ENCODE measurements around the gene SAMD9L.
"Not testable (repeated sequence)": the region's sequence is repeated elsewhere in the genome, so short reads cannot be mapped to it uniquely, and the experiment has no call there.

The SAMD9L gene

DNA sequence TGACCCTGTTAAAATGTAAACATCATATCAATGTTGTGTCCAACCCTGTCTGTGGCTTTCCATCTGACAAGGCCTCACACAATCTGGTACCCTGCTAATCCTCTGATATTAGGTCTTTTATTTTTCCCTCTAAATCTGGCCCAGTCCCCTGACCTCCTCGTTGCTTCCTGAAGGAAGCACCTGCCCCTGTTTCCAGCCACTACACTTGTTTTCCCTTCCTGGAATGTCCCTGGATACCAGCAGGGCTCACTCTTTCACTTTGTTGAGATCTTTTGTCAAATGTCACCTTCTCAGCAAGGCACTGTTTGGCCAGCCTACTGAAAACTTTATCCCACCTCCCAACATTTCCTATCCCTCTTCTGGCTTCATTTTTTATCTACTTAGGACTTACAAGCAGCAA lies 2.1 kb downstream of the SAMD9L start:
- DNase-seq (ENCODE audit: low spot score), result peak; percentile 12

DNA sequence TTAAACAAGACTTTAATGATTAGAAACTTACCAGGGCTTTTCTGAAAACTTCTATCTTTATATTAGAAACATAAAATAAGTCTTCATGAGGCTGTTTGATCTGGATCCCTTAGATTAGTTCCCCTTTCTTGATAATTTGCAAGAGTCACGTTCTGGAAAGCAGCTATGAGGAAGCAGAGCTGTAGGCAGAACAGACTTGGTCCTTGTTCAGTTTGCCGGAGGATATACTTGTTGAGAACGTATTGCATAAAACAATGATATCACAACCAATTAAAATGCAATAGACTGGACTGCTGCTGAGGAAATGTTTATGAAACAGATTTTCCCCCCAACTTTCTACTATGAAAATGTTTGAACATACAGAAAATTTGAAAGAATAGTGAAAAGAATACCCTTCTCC lies 2.8 kb downstream of the SAMD9L start:
- DNase-seq (ENCODE audit: low spot score), result no peak

DNA sequence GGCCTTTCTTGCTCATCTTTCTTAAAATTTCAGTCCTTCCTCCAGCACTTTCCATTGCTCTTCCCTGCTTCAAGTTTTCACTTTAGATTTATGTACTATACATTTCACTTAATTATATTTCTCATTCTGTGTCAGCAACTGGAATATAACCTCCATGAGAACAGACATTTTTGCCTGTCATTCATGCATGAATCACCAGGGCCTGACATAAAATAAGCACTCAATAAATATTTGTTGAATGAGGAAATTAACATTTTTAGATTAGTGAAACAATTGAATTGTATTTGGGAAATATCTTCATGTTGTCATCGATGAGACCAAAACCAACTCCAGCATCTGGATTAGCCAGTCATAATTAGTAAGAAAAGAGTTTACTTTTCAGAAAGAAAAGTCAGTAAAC lies 6.1 kb downstream of the SAMD9L start:
- peak; percentile 10 for DNase-seq (ENCODE audit: low spot score)

DNA sequence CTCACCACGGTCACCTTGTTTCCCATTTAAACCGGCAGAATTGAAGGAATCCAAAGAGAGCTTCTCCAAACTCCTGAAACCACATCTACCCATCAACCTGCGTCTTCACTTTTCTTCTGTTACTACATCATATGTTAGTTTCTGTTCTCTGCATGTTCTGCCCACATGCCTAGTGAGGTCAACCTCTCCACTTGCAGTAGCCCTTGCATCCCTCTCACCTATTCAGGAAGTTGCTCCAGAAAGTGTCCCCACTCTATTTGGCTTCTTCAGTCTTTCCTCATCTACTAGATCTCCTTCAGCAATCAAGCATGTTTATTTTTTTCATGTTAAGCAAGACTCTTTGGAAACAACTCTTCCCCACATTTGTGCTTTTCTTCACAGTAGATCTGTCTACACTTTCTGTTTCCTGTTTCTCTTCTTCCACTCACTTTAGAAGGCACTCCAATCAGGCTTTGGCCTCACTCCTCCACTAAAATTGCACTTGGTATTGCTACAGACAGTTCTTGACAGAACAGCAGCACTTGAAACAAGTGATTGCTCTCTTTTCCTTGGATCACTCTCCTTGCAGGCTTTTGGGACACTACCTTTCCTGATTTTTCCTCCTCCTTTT lies 7.5 kb downstream of the SAMD9L start:
- no peak for DNase-seq (ENCODE audit: low spot score)

DNA sequence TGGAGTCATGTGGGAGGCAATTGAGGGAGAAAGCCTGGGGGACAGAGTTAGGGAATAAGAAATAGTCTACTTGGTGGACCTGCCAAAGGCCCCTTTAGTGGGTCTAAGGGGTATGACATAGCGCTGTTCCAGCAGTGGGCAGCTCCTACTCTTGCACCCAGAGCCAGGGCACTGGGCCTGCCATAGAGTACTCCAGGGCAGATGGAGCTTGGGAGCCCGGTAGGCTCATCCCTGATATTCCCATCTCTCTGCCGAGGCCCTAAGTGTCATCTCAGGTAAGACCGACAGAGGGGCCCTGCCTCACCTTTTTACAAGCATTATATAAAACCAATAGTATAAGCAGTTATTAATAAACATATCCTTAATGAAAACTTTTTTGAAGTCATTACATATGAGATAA lies 9.6 kb downstream of the SAMD9L start:
- no peak for DNase-seq (ENCODE audit: low spot score)

DNA sequence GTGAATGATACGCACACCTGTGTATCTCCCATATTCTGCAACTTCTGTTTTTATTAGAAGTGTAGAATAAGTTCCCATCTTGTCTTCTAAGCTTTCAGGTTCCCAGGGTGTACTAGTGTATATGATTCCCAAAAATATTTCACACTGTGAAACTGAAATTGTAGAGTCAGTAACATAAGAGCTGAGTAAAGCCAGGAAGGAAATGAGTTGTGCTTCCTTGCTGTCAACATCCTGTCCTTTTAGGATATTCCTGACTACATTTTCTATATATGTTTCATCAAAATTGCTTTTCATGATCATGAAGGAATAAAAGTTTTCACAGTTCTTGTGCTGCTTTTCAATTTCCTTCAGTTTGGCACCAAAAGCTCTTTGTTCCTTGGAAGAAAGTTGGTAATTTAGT lies 15.2 kb downstream of the SAMD9L start:
- peak; percentile 67 for DNase-seq (ENCODE audit: low spot score)

DNA sequence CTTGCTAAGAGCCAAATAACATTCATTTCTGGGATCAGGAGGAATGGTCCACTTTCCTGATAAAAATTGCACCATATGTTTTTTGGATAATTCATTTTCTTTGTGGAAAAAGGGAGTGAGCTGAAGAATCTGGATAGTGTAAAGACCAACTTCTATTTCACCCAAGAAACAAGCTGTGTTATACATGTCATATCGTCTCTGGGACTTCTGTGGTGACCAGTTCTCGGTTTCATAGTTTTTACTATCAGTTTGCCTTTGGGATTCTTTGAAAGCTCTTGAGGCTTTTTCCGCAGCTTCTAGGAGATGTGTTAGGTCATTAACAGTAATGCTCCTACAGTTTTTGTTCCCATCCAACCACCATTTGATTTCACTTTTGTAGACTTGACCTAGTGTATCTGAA lies 16.0 kb downstream of the SAMD9L start:
- no peak for DNase-seq (ENCODE audit: low spot score)

DNA sequence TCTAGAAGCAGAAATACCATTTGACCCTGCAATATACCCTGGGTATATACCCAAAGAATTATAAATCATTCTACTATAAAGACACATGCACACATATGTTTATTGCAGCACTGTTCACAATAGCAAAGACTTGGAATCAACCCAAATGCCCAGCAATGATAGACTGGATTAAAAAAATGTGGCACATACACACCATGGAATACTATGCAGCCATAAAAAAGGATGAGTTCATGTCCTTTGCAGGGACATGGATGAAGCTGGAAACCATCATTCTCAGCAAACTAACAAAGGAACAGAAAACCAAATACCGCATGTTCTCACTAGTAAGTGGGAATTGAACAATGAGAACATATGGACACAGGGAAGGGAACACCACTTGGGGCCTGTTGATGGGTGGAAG lies 21.2 kb downstream of the SAMD9L start:
- DNase-seq (ENCODE audit: low spot score), result not testable (repeated sequence)

DNA sequence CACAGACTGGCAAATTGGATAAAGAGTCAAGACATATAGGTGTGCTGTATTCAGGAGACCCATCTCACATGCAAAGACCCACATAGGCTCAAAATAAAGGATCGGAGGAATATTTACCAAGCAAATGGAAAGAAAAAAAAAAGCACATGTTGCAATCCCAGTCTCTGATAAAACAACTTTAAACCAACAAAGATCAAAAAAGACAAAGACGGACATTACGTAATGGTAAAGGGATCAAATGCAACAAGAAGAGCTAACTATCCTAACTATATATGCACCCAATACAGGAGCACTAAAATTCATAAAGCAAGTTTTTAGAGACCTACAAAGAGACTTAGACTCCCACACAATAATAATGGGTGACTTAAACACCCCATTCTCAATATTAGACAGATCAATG lies 24.7 kb downstream of the SAMD9L start:
- DNase-seq (ENCODE audit: low spot score), result not testable (repeated sequence)

DNA sequence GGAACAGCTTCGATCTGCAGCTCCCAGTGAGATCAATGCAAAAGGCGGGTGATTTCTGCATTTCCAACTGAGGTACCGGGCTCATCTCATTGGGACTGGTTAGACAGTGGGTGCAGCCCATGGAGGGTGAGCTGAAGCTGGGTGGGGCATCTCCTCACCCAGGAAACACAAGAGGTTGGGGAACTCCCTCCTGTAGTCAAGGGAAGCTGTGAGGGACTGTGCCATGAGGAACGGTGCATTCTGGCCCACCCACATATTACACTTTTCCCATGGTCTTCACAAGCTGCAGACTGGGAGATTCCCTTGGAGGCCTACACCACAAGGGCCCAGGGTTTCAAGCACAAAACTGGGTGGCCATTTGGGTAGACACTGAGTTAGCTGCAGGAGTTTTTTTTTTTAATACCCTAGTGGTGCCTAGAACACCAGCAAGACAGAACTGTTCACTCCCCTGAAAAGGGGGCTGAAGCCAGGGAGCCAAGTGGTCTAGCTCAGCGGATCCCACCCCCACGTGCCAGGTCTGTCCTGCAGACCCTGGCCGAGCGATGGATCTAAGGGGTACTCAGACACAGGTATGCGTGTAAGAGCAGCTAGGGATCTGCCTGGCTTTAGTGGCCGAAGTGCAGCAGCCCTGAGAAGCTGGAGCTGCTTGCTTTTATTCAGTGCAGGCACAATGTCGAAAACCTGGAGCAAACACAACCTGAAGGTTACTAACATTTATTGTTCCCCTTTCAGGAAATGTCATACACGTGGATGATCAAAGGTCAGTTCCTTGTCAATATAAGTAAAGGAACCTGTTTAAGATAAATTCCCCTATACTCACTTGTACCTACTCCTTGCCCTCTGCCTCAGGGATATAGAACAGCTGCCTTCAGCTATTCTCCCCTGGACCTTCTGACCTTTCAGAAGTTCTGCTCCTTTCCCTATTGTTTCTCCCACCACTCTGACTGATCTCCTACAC lies 27.3 kb downstream of the SAMD9L start:
- DNase-seq (ENCODE audit: low spot score), result no peak

DNA sequence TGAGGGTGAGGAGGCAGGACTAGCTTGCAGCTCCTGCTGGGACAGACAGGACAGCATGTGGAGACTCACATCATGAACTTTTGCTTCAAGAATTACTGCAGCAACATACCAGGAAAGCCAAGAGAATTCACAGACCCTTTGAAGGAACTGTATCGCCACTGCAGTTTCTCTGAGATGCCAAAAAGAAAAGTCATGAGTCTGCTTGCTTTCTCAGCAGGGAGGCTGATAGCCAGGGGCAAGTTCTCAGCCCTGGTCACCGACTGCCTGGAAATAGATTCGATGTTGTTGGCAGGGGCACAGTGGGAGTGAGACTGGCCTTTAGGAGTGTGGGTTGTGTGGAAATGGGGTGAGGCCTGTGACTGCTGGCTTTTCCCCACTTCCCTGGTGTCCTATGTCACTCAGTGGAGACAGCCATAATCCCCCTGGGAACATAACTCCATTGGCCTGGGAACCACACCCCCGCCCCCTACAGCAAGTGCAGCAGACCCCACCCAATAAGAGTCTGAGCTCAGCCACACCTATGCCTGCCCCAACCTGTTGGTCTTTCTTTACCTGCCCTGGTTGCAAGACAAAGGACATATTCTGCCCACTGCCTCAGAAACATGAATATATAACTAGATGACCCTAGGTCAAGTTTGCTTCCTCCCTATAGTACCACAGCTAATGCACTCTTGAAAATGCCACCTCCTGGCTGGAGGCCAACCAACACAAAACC lies 28.8 kb downstream of the SAMD9L start:
- DNase-seq (ENCODE audit: low spot score), result no peak

DNA sequence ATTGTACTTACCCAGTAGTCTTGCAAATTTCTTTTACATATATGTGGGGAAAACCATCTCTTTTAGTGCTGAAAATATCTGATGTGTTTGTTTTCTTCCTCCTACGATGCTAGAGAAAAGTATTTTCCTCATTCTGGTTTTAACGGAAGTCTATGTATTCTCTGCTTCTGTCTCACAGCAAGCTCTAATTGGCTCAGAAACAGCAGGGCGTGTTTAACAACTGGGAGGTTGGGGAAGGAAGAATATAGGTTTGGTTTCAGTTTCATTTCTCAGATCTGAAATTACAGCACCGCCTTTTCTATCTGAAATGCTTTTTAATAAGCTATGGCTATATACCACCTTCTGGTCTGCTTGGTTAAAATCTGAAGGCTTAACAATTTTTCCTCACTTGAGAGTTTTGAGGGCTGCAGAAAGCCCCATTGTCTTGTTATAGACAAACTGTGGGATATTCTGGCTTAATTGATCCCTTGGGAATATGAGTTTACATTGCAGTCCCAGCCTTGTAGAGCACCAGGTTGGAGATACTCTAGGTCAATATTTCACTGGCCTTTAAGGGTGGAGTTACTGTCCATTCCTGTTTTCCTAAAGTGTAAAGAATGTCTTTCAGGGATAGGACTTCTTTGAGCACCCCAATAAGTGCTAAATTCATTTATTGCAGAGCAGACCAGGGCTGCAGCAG lies 30.2 kb downstream of the SAMD9L start, which contains the start of gene SAMD9:
TSS of gene SAMD9 (minus strand) at position 128 of the 679 bp plus-strand sequence. CDS start 11,882 bp downstream, outside the sequence.
- DNase-seq (ENCODE audit: low spot score), result peak; percentile 76

DNA sequence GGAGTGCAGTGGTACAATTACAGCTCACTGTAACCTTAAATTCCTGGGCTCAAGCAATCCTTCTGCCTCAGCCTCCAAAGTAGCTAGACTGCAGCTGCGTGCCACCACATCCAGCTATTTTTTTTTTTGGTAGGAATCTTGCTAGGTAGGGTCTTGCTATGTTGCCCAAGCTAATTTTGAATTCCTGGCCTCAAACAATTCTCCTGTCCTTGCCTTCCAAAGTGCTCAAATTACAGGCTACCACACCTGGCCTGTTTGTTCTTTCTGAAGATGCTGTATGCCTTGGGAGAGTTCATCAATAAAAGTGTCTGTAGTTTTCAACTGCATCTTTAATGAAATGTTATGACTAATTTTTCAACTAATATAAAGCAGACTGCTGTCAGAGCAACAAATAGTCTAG lies 30.9 kb downstream of the SAMD9L start:
- DNase-seq (ENCODE audit: low spot score), result no peak

DNA sequence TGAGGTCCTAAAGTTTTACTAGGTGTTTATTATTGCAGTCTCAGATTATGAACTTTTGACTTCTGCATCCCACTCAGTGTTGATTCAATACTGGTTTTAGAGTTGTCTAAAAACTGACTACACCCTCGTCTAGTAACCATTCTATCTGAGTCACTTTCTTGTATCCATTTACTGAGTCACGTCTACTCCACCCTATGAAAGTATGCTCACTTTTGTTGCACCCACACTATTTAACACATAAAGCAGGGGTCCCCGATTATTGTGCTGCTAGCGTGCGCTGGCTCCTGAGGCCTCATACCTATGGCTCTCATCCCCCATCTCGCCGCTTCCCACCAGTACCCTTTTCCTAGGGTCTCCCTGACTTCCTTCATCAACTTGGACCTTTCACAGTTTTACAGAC lies 32.4 kb downstream of the SAMD9L start:
- DNase-seq (ENCODE audit: low spot score), result no peak

DNA sequence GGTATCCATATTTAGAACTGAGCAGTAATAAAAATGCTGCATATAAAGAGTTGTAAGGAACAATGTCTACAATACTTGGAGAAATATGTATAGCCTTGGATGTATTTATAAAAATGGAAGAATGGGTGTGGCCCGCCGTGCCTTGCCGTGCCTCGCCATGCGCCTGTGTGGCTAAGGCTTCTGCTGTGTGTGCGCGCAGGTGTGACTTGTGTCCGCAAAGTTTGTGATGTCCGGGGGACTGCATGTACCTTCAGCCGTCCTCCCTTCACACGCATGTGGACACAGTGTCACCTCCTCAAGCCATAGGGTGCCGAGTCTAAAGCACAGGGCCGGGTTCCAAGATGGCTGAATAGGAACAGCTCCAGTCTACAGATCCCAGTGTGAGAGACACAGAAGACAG lies 40.2 kb downstream of the SAMD9L start:
- DNase-seq (ENCODE audit: low spot score), result no peak

DNA sequence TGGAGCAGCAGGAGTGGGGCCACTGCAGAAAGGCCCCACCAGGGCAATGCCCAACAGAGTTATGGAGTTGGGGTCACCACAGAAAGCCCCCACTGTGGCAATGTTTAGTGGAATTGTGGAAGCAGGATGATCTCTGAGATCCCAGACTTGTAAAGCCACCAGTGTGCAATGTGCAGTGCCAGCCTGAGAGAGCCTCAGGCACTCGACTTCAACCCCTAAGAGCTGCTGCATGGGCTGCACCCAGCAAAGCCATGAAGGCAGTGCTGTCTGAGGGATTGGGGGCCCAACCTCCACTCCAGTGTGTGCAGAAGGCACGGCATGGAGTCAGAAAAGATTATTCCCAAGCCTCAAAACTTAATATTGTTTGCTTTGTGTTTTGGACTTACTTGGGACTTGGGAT lies 50.8 kb downstream of the SAMD9L start:
- DNase-seq (ENCODE audit: low spot score), result no peak

DNA sequence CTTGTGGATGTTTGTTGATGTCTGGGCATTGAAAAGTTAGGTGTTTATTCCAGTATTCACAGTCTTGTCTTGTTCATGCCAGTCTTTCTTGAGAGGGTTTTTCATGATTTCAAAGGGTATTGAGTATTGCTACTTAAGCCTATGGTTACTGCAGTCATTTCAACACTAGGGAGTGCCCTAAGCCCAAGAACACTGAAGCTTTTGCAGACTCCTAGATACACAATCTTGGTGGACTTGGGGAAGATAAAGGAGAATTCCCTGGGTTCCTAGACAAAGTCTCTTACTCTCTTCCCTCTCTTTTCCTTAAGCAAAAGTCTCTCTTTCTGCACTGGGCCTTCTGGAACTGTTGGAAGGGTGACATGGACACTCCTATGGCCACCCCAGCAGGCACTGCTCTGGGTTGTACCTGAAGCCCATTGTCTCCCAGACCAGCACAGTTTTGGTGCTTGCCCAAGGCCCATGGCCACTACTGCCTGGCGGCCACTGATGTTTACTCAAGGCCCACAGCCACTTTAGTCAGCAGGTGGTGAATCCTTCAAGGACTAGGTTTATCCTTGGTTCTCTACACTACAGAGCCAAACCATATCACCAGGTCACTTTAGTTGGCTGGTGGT lies 55.3 kb downstream of the SAMD9L start:
- peak; percentile 28 for DNase-seq (ENCODE audit: low spot score)

All from kidney capillary endothelial cell (primary cell).